K562 (cell line): ENCODE data around the gene HSF2. TPM values are rescaled to one million over a fixed set of nuclear protein-coding genes. Genes with fewer than 3 reads are reported as not detected.
A peak's percentile ranks its signal among the peaks of the same experiment; 100 is the strongest.

Experiments used
- ATAC-seq: fragments of 200-7000 bp; cut with Tn5 transposase; 3 replicates; pipeline ENCODE4 v1.9.1; 2020; ENCODE audit warnings: moderate library complexity
- BruUV-seq: library from RNA; stranded (reverse); fragments of 400-500 nt; replicated peaks from 2 replicates; lab custom pipeline; 2021; lab: Mats Ljungman, UMichigan
- CTCF ChIA-PET: fragments of 300-600 bp; formaldehyde crosslinking; extraction: SDS; loops from one replicate; lab custom pipeline; 2021; ENCODE audit warnings: low intra/inter-chr PET ratio; lab: Yijun Ruan, JAX
- POLR2A ChIA-PET: fragments of 300-600, 350-650 bp; sonication (Branson Sonifier 250); formaldehyde crosslinking; extraction: SDS; loops from one replicate; lab custom pipeline; 2021; ENCODE audit warnings: antibody characterized with exemption, inconsistent platforms; lab: Yijun Ruan, JAX
- DNase-seq, 4 experiments: peaks; one replicate each; pipeline versions ENCODE4 v3.0.0 to v3.0.0-alpha.2; 2011 to 2018; ENCODE audit warnings: low spot score in 3 of 4, mixed read lengths in 3 of 4; ENCODE audit errors: extremely low read depth in 1 of 4
- FAIRE-seq: peaks from 2 replicates; lab custom pipeline; 2011; peaks lifted over from hg19 to GRCh38; lab: Jason Lieb, UNC
- H2AFZ ChIP-seq: 2 replicates; pipeline ENCODE4 v1.6.0; 2011; ENCODE audit warnings: low read depth, low read length, control low read depth, inconsistent platforms
- H3K27ac ChIP-seq: fragments of 200-600 bp; 3 replicates; pipeline ENCODE4 v1.8.0; 2011; ENCODE audit warnings: low read depth, mild to moderate bottlenecking, control low read depth, inconsistent platforms, low read length, moderate library complexity, mixed read lengths; ENCODE audit errors: extremely low read depth
- H3K27me3 ChIP-seq, 2 experiments: fragments of 300-600 bp in 1 of 2; 2 replicates in 1 of 2; 3 replicates in 1 of 2; pipeline versions ENCODE4 v1.6.0 to v1.8.0; 2011; ENCODE audit warnings: inconsistent platforms in 2 of 2, low read length in 2 of 2, mild to moderate bottlenecking in 1 of 2, mixed read lengths in 1 of 2, moderate library complexity in 1 of 2; ENCODE audit not compliant: control insufficient read depth in 2 of 2, insufficient read depth in 2 of 2
- H3K36me3 ChIP-seq: fragments of 300-600 bp; 3 replicates; pipeline ENCODE4 v1.8.0; 2011; ENCODE audit warnings: mild to moderate bottlenecking, low read length, inconsistent platforms; ENCODE audit not compliant: control insufficient read depth, insufficient read depth
- H3K4me1 ChIP-seq, 2 experiments: fragments of 200-600 bp in 1 of 2; replicated peaks in 1 of 2; 2 replicates in 1 of 2; 3 replicates in 1 of 2; pipeline versions ENCODE4 v1.5.1 to v1.8.0; 2011; ENCODE audit warnings: inconsistent platforms in 2 of 2, low read length in 2 of 2, mild to moderate bottlenecking in 1 of 2, mixed read lengths in 1 of 2, moderate library complexity in 1 of 2; ENCODE audit not compliant: control insufficient read depth in 2 of 2, insufficient read depth in 2 of 2
- H3K4me2 ChIP-seq: 2 replicates; pipeline ENCODE4 v1.6.1; 2011; ENCODE audit warnings: low read length, control low read depth, inconsistent platforms, mixed read lengths; ENCODE audit not compliant: insufficient read depth
- H3K4me3 ChIP-seq: fragments of 200-600 bp; sonication (generic), shearing (Covaris generic); 2 replicates; pipeline ENCODE4 v1.5.1; 2016; ENCODE audit warnings: control low read depth, inconsistent platforms
- H3K79me2 ChIP-seq: fragments of 200-600 bp; 3 replicates; pipeline ENCODE4 v1.8.0; 2011; ENCODE audit warnings: low read length, inconsistent platforms; ENCODE audit not compliant: control insufficient read depth, insufficient read depth
- H3K9ac ChIP-seq, 2 experiments: 2 replicates each; pipeline versions ENCODE4 v1.6.0 to v1.6.1; 2011; ENCODE audit warnings: low read depth in 2 of 2, low read length in 2 of 2, control low read depth in 1 of 2, inconsistent platforms in 1 of 2, mild to moderate bottlenecking in 1 of 2, mixed read lengths in 1 of 2; ENCODE audit not compliant: insufficient read depth in 1 of 2
- H3K9me1 ChIP-seq: one replicate; pipeline ENCODE4 v1.6.0; 2011; ENCODE audit warnings: inconsistent platforms, mild to moderate bottlenecking, low read length, moderate library complexity; ENCODE audit not compliant: control insufficient read depth, insufficient read depth
- H3K9me3 ChIP-seq: replicated peaks from 2 replicates; pipeline ENCODE4 v1.5.1; 2011; ENCODE audit warnings: low read depth, low read length, inconsistent platforms; ENCODE audit not compliant: control insufficient read depth, insufficient read depth
- H4K20me1 ChIP-seq: replicated peaks from 2 replicates; pipeline ENCODE4 v1.6.1; 2011; ENCODE audit warnings: low read length, inconsistent platforms, mixed read lengths; ENCODE audit not compliant: control insufficient read depth, insufficient read depth
- ARID1B ChIP-seq: fragments of 450-650 bp; IDR thresholded peaks from 2 replicates; pipeline ENCODE4 v1.6.1; 2016; ENCODE audit warnings: antibody characterized with exemption, mild to moderate bottlenecking, inconsistent platforms
- ARNT ChIP-seq, 2 experiments: fragments of 450-650 bp; IDR thresholded peaks; 2 replicates each; pipeline ENCODE4 v1.6.1; 2016; ENCODE audit warnings: mild to moderate bottlenecking in 1 of 2
- CBFA2T2 ChIP-seq: fragments of 450-650 bp; conservative IDR thresholded peaks from 2 replicates; pipeline ENCODE4 v1.6.1; 2017; ENCODE audit warnings: mild to moderate bottlenecking
- CREM ChIP-seq: IDR thresholded peaks from 2 replicates; pipeline ENCODE4 v1.6.1; 2014; ENCODE audit warnings: antibody characterized with exemption, low read depth
- DPF2 ChIP-seq: fragments of 450-650 bp; IDR thresholded peaks from 2 replicates; pipeline ENCODE4 v1.6.1; 2016
- FOSL1 ChIP-seq: fragments of 200-800 bp; sonication (Bioruptor generic); conservative IDR thresholded peaks from 2 replicates; pipeline ENCODE4 v1.6.1; 2016; ENCODE audit warnings: missing genetic modification characterization, missing compliant biosample characterization
- ILK ChIP-seq: fragments of 450-650 bp; IDR thresholded peaks from 2 replicates; pipeline ENCODE4 v1.6.1; 2016; ENCODE audit warnings: missing genetic modification characterization, low read depth, mild to moderate bottlenecking, missing compliant biosample characterization, moderate library complexity, borderline replicate concordance
- JUND ChIP-seq, 2 experiments: IDR thresholded peaks; 2 replicates in 1 of 2; 3 replicates in 1 of 2; pipeline ENCODE4 v1.6.1; 2011; ENCODE audit warnings: borderline replicate concordance in 2 of 2, low read depth in 2 of 2, low read length in 2 of 2, improper control_type of control experiment in 1 of 2, missing biosample characterization in 1 of 2, missing genetic modification characterization in 1 of 2, missing genetic modification reagents in 1 of 2
- L3MBTL2 ChIP-seq: fragments of 450-650 bp; IDR thresholded peaks from 2 replicates; pipeline ENCODE4 v1.6.1; 2016; ENCODE audit warnings: mild to moderate bottlenecking, moderate library complexity
- PML ChIP-seq: IDR thresholded peaks from 2 replicates; pipeline ENCODE4 v1.6.1; 2012; ENCODE audit warnings: low read length, inconsistent platforms
- RERE ChIP-seq: sonication (generic); formaldehyde crosslinking; IDR thresholded peaks from 2 replicates; pipeline ENCODE4 v1.8.0; 2023; ENCODE audit warnings: missing genetic modification reagents, mild to moderate bottlenecking, borderline replicate concordance
- TFE3 ChIP-seq: fragments of 450-650 bp; formaldehyde crosslinking; IDR thresholded peaks from 2 replicates; pipeline ENCODE4 v1.4.0; 2020; ENCODE audit warnings: mild to moderate bottlenecking, mixed read lengths
- WGBS: fragments of 100-300 bp; shearing (Covaris generic); methylation state at CpG from one replicate; pipeline ENCODE4 v1.1.6; 2016; ENCODE audit warnings: low coverage, mixed read lengths; ENCODE audit not compliant: insufficient coverage; ENCODE audit errors: missing lambda C conversion rate; 5-methylcytosine and 5-hydroxymethylcytosine counted together
- in situ Hi-C: fragments of 300-500 bp; cut with MboI; formaldehyde crosslinking; loops from 4 replicates; pipeline ENCODE4 v1.15.0; 2018; ENCODE audit warnings: inconsistent platforms, mixed read lengths
- intact Hi-C: fragments of 100-400 bp; cut with micrococcal nuclease; formaldehyde crosslinking; loops from 2 replicates; pipeline ENCODE4 v1.14.2; 2022
- polyA plus RNA-seq, 8 experiments: library from polyadenylated mRNA; depleted of rRNA in 4 of 8; stranded (reverse) in 5 of 8; unstranded in 3 of 8; fragments of >200 nt; fragmentation: Nextera tagmentation in 2 of 8; fragmentation: Illumina TruSeq in 1 of 8; extraction: Ambion mirVana in 2 of 8; extraction: Trizol in 1 of 8; gene quantifications; 2 replicates each; pipeline versions ENCODE4 v1.2.1 to v1.2.3, GENCODE V29; 2011 to 2014; ENCODE audit warnings: inconsistent platforms in 1 of 8, missing spikeins in 1 of 8
- total RNA-seq, 7 experiments: library from RNA; depleted of rRNA in 6 of 7; stranded (reverse); fragments of >200 nt in 6 of 7; fragmentation: Illumina TruSeq in 2 of 7; extraction: Trizol in 2 of 7; gene quantifications; 2 replicates each; pipeline versions ENCODE4 v1.2.1 to v1.2.3, GENCODE V29; 2011 to 2021; ENCODE audit warnings: low replicate concordance in 1 of 7

Gene HSF2
- total and polyA plus RNA-seq, 9 of the 15 experiments (the other 6 are each of a cell fraction or from before 2014, with no cell fraction given), result 19.1 to 73.1 (median 29.2) TPM

GRCh38 chr6:122406187-122406586, 6.7 kb downstream of the HSF2 start (continued):
- no peak for TF ChIP-seq TFE3 (CRISPR knock-in tag)

DNA sequence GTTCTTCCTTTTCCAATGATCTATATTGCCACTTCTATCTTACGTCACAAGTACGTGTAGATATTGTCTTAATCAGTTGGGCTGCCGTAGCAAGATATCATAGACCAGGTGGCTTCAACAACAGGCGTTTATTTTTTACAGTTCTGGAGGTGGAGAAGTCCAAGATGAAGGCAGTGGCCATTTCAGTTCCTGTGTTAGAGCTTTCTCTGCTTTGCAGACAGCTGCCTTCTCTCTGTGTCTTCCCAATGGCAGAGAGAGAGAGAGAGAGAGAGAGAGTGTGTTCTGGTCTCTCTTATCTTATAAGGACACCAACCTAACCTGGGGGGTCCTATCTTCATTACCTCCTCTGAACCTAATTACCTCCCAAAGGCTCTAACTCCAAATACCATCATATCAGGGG, 8.3 kb downstream of the HSF2 start:
- ChIA-PET POLR2A (no interaction called here), CTCF (interaction anchor here (0.6 kb wide), 1 partner anchor 378 kb away, joined by 3 read pairs; no protein-coding TSS in a partner anchor)
- Histone ChIP-seq H3K79me2 (peaks cover 97% of the 10 kb centered on the region), H3K9me1 (no peaks in the 10 kb centered on the region), H3K4me1 (peaks cover under 1 to 8% of the 10 kb centered on the region in 2 experiments; a peak in 2 of 5 replicates), H3K4me3 (no peak overlapping the region), H4K20me1 (no peaks in the 10 kb centered on the region), H3K9me3 (0 out of 2 replicates have a peak, but pooled peaks cover 3% of the 10 kb centered on the region), H3K27ac (peak overlapping the region; percentile 60; the same call in 1 of the 3 replicates), H3K4me2 (no peak overlapping the region; the same call in 1 of the 2 replicates), H3K36me3 (peaks cover 22% of the 10 kb centered on the region), H2AFZ (no peak overlapping the region), H3K27me3 (no peaks in the 10 kb centered on the region), H3K9ac (no peak overlapping the region)
- peak in 1 of 4 experiments; percentile 26 for DNase-seq
- no TSS peak for BruUV-seq
- peak; percentile 59 for ATAC-seq
- intact Hi-C loops, result no loop called here
- no peak for FAIRE-seq
- WGBS, result 8% methylated on average over 4 of the region's 4 CpGs
- in situ Hi-C loops, result no loop called here
- TF ChIP-seq DPF2 (0 out of 2 replicates have a peak, but pooled peaks have one; percentile 39), CBFA2T2 (0 out of 2 replicates have a peak, but pooled peaks have one; percentile 14), CREM (peak; percentile 45; the same call in 1 of the 2 replicates), ARNT (IDR thresholded peaks at IDR 0.05) (no peak), ARID1B (peak; percentile 47), PML (no peak), ILK (tag) (no peak), FOSL1 (tag) (no peak), RERE (CRISPR knock-in tag) (no peak), L3MBTL2 (no peak), JUND (IDR thresholded peaks at IDR 0.05; ENCODE audit: borderline replicate concordance, low read depth, low read length) (no peak), JUND (tag; IDR thresholded peaks at IDR 0.05; ENCODE audit: borderline replicate concordance, low read depth, low read length) (no peak)
